Parathyroid adenoma (tissue), 2 donors: ENCODE results near the gene COX19.

ENCODE experiments used
- H2AFZ ChIP-seq: fragments of 300-600 bp; sonication (generic); one replicate; pipeline ENCODE4 v1.7.0; 2017; ENCODE audit warnings: antibody characterized with exemption, mild to moderate bottlenecking
- H3K27ac ChIP-seq: fragments of 300-600 bp; sonication (generic); one replicate; pipeline ENCODE4 v1.7.0; 2017
- H3K27me3 ChIP-seq: fragments of 300-600 bp; sonication (generic); one replicate; pipeline ENCODE4 v1.7.0; 2017; ENCODE audit warnings: low read length; ENCODE audit not compliant: control insufficient read depth, insufficient read depth
- H3K36me3 ChIP-seq: fragments of 300-600 bp; sonication (generic); one replicate; pipeline ENCODE4 v1.7.0; 2017; ENCODE audit warnings: low read length; ENCODE audit not compliant: control insufficient read depth, insufficient read depth
- H3K4me1 ChIP-seq: fragments of 300-600 bp; sonication (generic); one replicate; pipeline ENCODE4 v1.7.0; 2017; ENCODE audit warnings: control low read depth
- H3K4me2 ChIP-seq: fragments of 300-600 bp; sonication (generic); one replicate; pipeline ENCODE4 v1.7.0; 2017; ENCODE audit warnings: low read length
- H3K4me3 ChIP-seq: fragments of 300-600 bp; sonication (generic); one replicate; pipeline ENCODE4 v1.7.0; 2017; ENCODE audit warnings: low read depth, low read length
- H3K79me2 ChIP-seq: fragments of 300-600 bp; sonication (generic); one replicate; pipeline ENCODE4 v1.7.0; 2017; ENCODE audit warnings: control low read depth
- H3K9ac ChIP-seq: fragments of 300-600 bp; sonication (generic); one replicate; pipeline ENCODE4 v1.7.0; 2017; ENCODE audit warnings: mild to moderate bottlenecking
- H3K9me3 ChIP-seq: fragments of 300-600 bp; sonication (generic); one replicate; pipeline ENCODE4 v1.7.0; 2017; ENCODE audit warnings: low read length; ENCODE audit not compliant: control insufficient read depth
- TF ChIP-seq, protein P1 (sequence below): fragments of 300-600 bp; sonication (generic); IDR thresholded peaks from one replicate; pipeline ENCODE4 v1.7.0; 2017; ENCODE audit warnings: antibody characterized with exemption, mild to moderate bottlenecking
- donor health status: primary hyperparathyroidism.

COX19 gene

DNA sequence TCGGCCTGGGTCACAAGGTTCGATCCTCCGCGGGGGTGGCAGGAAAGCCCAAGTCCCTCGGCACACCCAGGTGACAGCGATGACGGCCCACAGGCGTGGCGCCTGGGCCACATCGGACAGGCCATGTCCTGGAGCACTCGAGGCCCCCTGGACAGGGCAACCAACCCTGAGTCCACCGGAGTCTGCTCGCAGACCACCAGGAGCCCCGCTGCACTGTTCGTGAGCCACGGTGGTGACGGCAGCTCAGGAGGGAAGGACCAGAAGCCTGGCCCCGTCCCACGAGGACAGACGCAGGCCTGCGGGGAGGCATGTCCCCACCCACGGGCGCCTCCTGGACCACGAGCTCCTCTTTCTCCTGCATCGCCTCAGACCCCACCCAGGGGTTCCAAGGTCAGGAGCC, 46.6 kb upstream of the COX19 start:
- no peaks in the 10 kb centered on the region for H3K9me3 ChIP-seq

DNA sequence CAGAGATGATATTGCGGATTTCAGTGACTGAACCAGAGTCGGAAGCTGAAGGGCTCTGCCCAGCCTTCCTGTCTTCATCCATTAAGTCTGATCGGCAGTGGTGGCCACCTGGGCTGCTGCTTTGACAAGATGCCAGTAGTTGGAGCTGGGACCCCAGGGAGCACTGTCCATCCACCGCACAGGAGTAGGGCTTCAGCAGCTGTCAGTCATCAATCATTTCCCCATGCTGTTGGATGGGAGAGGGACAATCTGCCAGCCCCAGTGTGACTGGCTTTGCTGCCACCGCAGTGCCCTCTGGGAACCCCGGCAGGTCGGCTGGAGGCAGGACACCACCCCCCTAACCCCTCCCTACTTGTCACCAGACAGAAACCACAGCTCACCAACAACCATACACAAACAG, 46.0 kb upstream of the COX19 start:
- Histone ChIP-seq H2AFZ (no peak overlapping the region), H3K4me3 (no peak overlapping the region), H3K27ac (no peak overlapping the region)

More for the DNA sequence above, 46.6 kb upstream of the COX19 start:
- H3K27me3 ChIP-seq = no peaks in the 10 kb centered on the region
- H3K79me2 ChIP-seq = peaks cover 17% of the 10 kb centered on the region
- no peak overlapping the region for H2AFZ ChIP-seq
- no peak overlapping the region for H3K4me3 ChIP-seq
- TF ChIP-seq, protein P1, sequence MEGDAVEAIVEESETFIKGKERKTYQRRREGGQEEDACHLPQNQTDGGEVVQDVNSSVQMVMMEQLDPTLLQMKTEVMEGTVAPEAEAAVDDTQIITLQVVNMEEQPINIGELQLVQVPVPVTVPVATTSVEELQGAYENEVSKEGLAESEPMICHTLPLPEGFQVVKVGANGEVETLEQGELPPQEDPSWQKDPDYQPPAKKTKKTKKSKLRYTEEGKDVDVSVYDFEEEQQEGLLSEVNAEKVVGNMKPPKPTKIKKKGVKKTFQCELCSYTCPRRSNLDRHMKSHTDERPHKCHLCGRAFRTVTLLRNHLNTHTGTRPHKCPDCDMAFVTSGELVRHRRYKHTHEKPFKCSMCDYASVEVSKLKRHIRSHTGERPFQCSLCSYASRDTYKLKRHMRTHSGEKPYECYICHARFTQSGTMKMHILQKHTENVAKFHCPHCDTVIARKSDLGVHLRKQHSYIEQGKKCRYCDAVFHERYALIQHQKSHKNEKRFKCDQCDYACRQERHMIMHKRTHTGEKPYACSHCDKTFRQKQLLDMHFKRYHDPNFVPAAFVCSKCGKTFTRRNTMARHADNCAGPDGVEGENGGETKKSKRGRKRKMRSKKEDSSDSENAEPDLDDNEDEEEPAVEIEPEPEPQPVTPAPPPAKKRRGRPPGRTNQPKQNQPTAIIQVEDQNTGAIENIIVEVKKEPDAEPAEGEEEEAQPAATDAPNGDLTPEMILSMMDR = no peak
- H3K9ac ChIP-seq = no peak overlapping the region
- no peaks in the 10 kb centered on the region for H3K4me1 ChIP-seq
- H3K36me3 ChIP-seq = no peaks in the 10 kb centered on the region
- H3K4me2 ChIP-seq = no peak overlapping the region
- H3K27ac ChIP-seq = no peak overlapping the region

DNA sequence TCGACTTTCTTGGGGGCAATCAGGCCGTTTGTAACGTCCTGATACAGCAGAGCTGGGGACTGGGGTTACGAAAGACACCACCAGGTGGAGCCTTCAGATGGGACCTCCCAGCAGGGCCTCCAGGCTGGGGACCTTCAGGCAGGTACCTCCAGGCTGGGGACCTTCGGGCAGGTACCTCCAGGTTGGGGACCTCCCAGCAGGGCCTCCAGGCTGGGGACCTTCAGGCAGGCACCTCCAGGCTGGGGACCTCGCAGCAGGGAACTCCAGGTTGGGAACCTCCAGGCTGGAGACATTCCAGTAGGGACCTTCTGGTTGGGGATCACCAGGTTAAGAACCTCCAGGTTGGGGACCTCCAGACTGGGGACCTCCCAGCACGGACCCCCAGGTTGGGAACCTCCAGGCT, 45.5 kb upstream of the COX19 start:
- H3K27me3 ChIP-seq = no peaks in the 10 kb centered on the region
- TF ChIP-seq, protein P1 = no peak
- H3K9ac ChIP-seq = no peak overlapping the region
- no peak overlapping the region for H3K4me3 ChIP-seq
- no peak overlapping the region for H2AFZ ChIP-seq
- peaks cover 17% of the 10 kb centered on the region for H3K79me2 ChIP-seq
- H3K9me3 ChIP-seq = no peaks in the 10 kb centered on the region
- no peak overlapping the region for H3K4me2 ChIP-seq
- no peaks in the 10 kb centered on the region for H3K36me3 ChIP-seq
- H3K27ac ChIP-seq = no peak overlapping the region
- H3K4me1 ChIP-seq = no peaks in the 10 kb centered on the region

More for the DNA sequence above, 46.0 kb upstream of the COX19 start:
- Histone ChIP-seq H3K36me3 (no peaks in the 10 kb centered on the region), H3K9me3 (no peaks in the 10 kb centered on the region), H3K4me1 (no peaks in the 10 kb centered on the region), H3K79me2 (peaks cover 17% of the 10 kb centered on the region), H3K4me2 (no peak overlapping the region), H3K9ac (no peak overlapping the region), H3K27me3 (no peaks in the 10 kb centered on the region)
- TF ChIP-seq, protein P1 = no peak

DNA sequence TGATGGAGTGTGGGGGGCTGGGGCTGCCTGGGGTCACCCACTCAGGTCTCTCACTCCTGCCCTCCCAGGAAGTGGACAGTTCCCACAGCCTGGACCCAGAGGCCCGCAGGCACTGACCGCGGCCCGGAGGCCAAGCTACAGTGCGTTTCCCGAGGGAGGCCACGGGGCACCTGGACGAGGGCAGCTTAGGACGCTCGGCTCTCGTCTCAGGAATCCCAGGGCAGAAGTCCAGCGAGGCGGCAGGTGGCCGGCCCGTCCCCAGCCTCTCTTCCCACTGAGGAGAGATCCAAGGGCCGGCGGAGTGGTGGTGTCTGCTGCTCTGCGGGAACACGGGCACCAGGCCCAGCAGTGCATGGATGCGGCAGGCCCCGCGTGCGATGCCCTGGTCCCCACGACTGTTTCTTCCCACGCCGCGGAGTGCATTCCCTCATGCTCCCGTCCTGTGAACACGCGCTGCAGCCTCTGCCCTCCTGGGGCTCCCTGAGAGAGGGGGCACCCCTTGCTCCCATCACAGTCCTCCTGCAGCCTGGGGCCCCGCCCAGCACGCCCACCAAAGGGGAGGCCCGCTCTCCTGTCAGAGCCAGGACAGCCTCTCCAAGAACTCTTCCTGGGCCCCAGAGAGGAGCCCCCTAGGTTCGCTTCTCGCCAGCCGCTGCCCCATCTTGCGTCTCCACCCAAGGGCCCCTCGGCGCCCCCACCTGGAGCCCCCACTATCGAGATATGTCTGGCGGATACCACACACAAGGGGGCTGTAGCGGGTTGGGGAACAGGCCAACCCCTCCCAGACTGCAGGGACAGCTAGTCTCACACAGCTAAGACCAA, 44.7 kb upstream of the COX19 start:
- no peak overlapping the region for H3K4me2 ChIP-seq
- TF ChIP-seq, protein P1 = no peak
- peaks cover 17% of the 10 kb centered on the region for H3K79me2 ChIP-seq
- no peak overlapping the region for H3K9ac ChIP-seq
- no peaks in the 10 kb centered on the region for H3K36me3 ChIP-seq
- H3K27ac ChIP-seq = no peak overlapping the region
- H3K27me3 ChIP-seq = no peaks in the 10 kb centered on the region
- no peak overlapping the region for H3K4me3 ChIP-seq
- H3K4me1 ChIP-seq = no peaks in the 10 kb centered on the region
- no peaks in the 10 kb centered on the region for H3K9me3 ChIP-seq
- no peak overlapping the region for H2AFZ ChIP-seq
